ENCODE measurements around the gene PUS7.
A peak's percentile ranks its signal among the peaks of the same experiment; 100 is the strongest.
"Not testable (repeated sequence)": the region's sequence is repeated elsewhere in the genome, so short reads cannot be mapped to it uniquely, and the experiment has no call there.

Gene PUS7

GRCh38 chr7:105444342-105444987, 77.6 kb downstream of the PUS7 start:
- DNase-seq = no peak

GRCh38 chr7:105442214-105442613, 79.9 kb downstream of the PUS7 start:
- DNase-seq = not testable (repeated sequence)

GRCh38 chr7:105439174-105439893, 82.7 kb downstream of the PUS7 start:
- no peak for DNase-seq

GRCh38 chr7:105438847-105439173, 83.3 kb downstream of the PUS7 start:
- DNase-seq = no peak

- DNase-seq = no peak
Observed at GRCh38 chr7:105438254-105438653, 83.8 kb downstream of the PUS7 start.

- DNase-seq = not testable (repeated sequence)
Observed at GRCh38 chr7:105437356-105437755, 84.7 kb downstream of the PUS7 start.

- DNase-seq = peak; percentile 19
Observed at GRCh38 chr7:105429746-105430612, 92.1 kb downstream of the PUS7 start.

GRCh38 chr7:105426606-105427146, 95.4 kb downstream of the PUS7 start:
- no peak for DNase-seq

- DNase-seq = no peak
Observed at GRCh38 chr7:105423987-105424386, 98.1 kb downstream of the PUS7 start.

- no peak for DNase-seq
Observed at GRCh38 chr7:105413887-105414437, 108.1 kb downstream of the PUS7 start.

GRCh38 chr7:105410774-105411173, 111.3 kb downstream of the PUS7 start:
- not testable (repeated sequence) for DNase-seq

GRCh38 chr7:105409775-105410174, 112.3 kb downstream of the PUS7 start:
- DNase-seq = not testable (repeated sequence)

GRCh38 chr7:105408791-105409410, 113.2 kb downstream of the PUS7 start:
- no peak for DNase-seq

Data from NCI-H1417 treated with DMSO at 0.1 percent for 48 hours (cell line).